ENCODE results near the gene KANSL1. TPM values are rescaled to one million over a fixed set of nuclear protein-coding genes. Genes with fewer than 3 reads are reported as not detected.

The KANSL1 gene
- total RNA-seq, 2 donors from 2014 or later: 137 to 144 TPM

DNA sequence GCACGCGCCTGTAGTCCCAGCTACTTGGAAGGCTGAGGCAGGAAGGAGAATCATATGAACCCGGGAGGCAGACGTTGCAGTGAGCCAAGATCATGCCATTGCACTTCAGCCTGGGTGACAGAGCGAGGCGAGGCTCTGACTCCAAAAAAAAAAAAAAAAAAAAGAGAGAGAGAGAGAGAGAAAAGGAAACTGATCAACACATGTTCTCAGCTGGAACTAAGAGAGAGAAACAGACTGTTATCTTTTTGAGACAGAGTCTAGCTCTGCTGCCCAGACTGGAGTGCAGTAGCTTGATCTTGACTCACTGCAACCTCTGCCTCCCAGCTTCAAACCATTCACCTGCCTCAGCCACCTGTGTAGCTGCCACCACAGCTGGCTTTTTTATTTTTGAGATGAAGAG, 133.7 kb downstream of the KANSL1 start:
- peaks cover 58% of the 10 kb centered on the region for H3K36me3 ChIP-seq (ENCODE audit: control insufficient read depth, insufficient read depth, low read length)
- H3K4me1 ChIP-seq (ENCODE audit: control insufficient read depth, insufficient read depth, low read length): peaks cover 2% of the 10 kb centered on the region
- H3K9me3 ChIP-seq (ENCODE audit: control insufficient read depth, low read length): no peaks in the 10 kb centered on the region
- WGBS, 2 experiments (ENCODE audit: insufficient coverage in 1 of 2, insufficient read length in 1 of 2): 92 to 96% methylated on average over 4 to 6 of the region's 6 CpGs
- H3K4me3 Mint-ChIP-seq: no peak overlapping the region
- DNase-seq: no peak
- peaks cover 21% of the 10 kb centered on the region for H3K4me1 Mint-ChIP-seq
- no peaks in the 10 kb centered on the region for H3K9me3 Mint-ChIP-seq
- H3K27ac Mint-ChIP-seq: peak overlapping the region; percentile 80
- H3K27me3 ChIP-seq (ENCODE audit: control insufficient read depth, insufficient read depth, low read length, poor library complexity, severe bottlenecking): no peaks in the 10 kb centered on the region
- no peak overlapping the region for H3K9ac ChIP-seq (ENCODE audit: extremely low read depth, low read length, poor library complexity, severe bottlenecking)
- no peak overlapping the region for H3K4me3 ChIP-seq (ENCODE audit: low read length)
- H3K36me3 Mint-ChIP-seq (ENCODE audit: low read depth): peaks cover 44% of the 10 kb centered on the region
- no peaks in the 10 kb centered on the region for H3K27me3 Mint-ChIP-seq (ENCODE audit: insufficient read depth)
- TF ChIP-seq, protein P1, sequence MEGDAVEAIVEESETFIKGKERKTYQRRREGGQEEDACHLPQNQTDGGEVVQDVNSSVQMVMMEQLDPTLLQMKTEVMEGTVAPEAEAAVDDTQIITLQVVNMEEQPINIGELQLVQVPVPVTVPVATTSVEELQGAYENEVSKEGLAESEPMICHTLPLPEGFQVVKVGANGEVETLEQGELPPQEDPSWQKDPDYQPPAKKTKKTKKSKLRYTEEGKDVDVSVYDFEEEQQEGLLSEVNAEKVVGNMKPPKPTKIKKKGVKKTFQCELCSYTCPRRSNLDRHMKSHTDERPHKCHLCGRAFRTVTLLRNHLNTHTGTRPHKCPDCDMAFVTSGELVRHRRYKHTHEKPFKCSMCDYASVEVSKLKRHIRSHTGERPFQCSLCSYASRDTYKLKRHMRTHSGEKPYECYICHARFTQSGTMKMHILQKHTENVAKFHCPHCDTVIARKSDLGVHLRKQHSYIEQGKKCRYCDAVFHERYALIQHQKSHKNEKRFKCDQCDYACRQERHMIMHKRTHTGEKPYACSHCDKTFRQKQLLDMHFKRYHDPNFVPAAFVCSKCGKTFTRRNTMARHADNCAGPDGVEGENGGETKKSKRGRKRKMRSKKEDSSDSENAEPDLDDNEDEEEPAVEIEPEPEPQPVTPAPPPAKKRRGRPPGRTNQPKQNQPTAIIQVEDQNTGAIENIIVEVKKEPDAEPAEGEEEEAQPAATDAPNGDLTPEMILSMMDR (conservative IDR thresholded peaks at IDR 0.05): no peak
- H3K27ac ChIP-seq (ENCODE audit: low read depth, low read length): no peak overlapping the region

GRCh38 chr17:46057366-46057765, 135.9 kb downstream of the KANSL1 start:
- Histone ChIP-seq H3K27ac (ENCODE audit: low read depth, low read length) (no peak overlapping the region), H3K9ac (ENCODE audit: extremely low read depth, low read length, poor library complexity, severe bottlenecking) (no peak overlapping the region), H3K36me3 (ENCODE audit: control insufficient read depth, insufficient read depth, low read length) (peaks cover 52% of the 10 kb centered on the region), H3K4me3 (ENCODE audit: low read length) (no peak overlapping the region), H3K9me3 (ENCODE audit: control insufficient read depth, low read length) (no peaks in the 10 kb centered on the region), H3K4me1 (ENCODE audit: control insufficient read depth, insufficient read depth, low read length) (peaks cover 2% of the 10 kb centered on the region), H3K27me3 (ENCODE audit: control insufficient read depth, insufficient read depth, low read length, poor library complexity, severe bottlenecking) (no peaks in the 10 kb centered on the region)
- Mint-ChIP-seq H3K36me3 (ENCODE audit: low read depth) (peaks cover 42% of the 10 kb centered on the region), H3K27ac (peak overlapping the region; percentile 77), H3K27me3 (ENCODE audit: insufficient read depth) (no peaks in the 10 kb centered on the region), H3K4me3 (no peak overlapping the region), H3K4me1 (peaks cover 22% of the 10 kb centered on the region), H3K9me3 (no peaks in the 10 kb centered on the region)
- TF ChIP-seq, protein P1 (conservative IDR thresholded peaks at IDR 0.05): no peak
- DNase-seq: no peak
- 96 to 97% methylated on average over 4 of the region's 4 CpGs for WGBS, 2 experiments (ENCODE audit: insufficient coverage in 1 of 2, insufficient read length in 1 of 2)

DNA sequence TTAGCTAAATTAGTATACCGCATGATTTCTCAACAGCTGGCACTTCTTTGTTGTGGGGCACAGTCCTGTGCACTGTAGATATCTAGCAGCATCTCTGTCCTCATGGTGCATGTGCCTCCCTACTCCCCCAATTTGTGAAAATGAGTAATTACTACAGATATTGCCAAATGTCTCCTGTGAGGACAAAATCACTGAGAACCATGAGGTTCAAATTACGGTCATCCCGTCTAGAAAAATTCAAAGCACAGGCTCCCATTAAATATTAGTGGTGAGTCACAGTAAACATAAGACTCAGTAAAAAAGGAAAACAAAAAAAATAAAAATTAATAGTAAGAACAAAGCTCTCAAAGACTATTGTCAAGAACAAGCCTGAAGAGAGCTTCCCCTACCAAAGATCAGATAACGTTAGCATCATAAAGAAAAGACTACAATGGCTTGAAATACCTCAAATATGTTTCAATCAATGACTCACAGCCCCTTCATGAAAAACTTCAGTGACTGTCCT, 136.4 kb downstream of the KANSL1 start:
- TF ChIP-seq, protein P1 (conservative IDR thresholded peaks at IDR 0.05): no peak
- H3K36me3 ChIP-seq (ENCODE audit: control insufficient read depth, insufficient read depth, low read length): peaks cover 57% of the 10 kb centered on the region
- H3K4me1 Mint-ChIP-seq: peaks cover 27% of the 10 kb centered on the region
- no peak overlapping the region for H3K27ac ChIP-seq (ENCODE audit: low read depth, low read length)
- peaks cover 43% of the 10 kb centered on the region for H3K36me3 Mint-ChIP-seq (ENCODE audit: low read depth)
- no peak overlapping the region for H3K4me3 ChIP-seq (ENCODE audit: low read length)
- H3K27ac Mint-ChIP-seq: peak overlapping the region; percentile 3
- no peaks in the 10 kb centered on the region for H3K27me3 ChIP-seq (ENCODE audit: control insufficient read depth, insufficient read depth, low read length, poor library complexity, severe bottlenecking)
- DNase-seq: no peak
- no peaks in the 10 kb centered on the region for H3K9me3 ChIP-seq (ENCODE audit: control insufficient read depth, low read length)
- WGBS, 2 experiments (ENCODE audit: insufficient coverage in 1 of 2, insufficient read length in 1 of 2): 93 to 100% methylated on average over 2 to 4 of the region's 4 CpGs
- no peaks in the 10 kb centered on the region for H3K9me3 Mint-ChIP-seq
- peaks cover 2% of the 10 kb centered on the region for H3K4me1 ChIP-seq (ENCODE audit: control insufficient read depth, insufficient read depth, low read length)
- H3K4me3 Mint-ChIP-seq: no peak overlapping the region
- H3K9ac ChIP-seq (ENCODE audit: extremely low read depth, low read length, poor library complexity, severe bottlenecking): no peak overlapping the region
- H3K27me3 Mint-ChIP-seq (ENCODE audit: insufficient read depth): no peaks in the 10 kb centered on the region
